Measurements from ENCODE around the gene FIGN. TPM values are rescaled to one million over a fixed set of nuclear protein-coding genes. Genes with fewer than 3 reads are reported as not detected.

FIGN gene
- total RNA-seq, 6 donors from 2014 or later = 0.91 to 4.5 (median 4.1) TPM

- Histone ChIP-seq H3K4me1 (no peaks in the 10 kb centered on the region), H3K27me3 (no peaks in the 10 kb centered on the region), H3K4me3 (no peak overlapping the region), H3K9me3 (no peaks in the 10 kb centered on the region), H3K36me3 (no peaks in the 10 kb centered on the region), H3K27ac (no peak overlapping the region)
- WGBS, 2 donors = 71 to 72% methylated on average over 2 of the region's 2 CpGs
- ATAC-seq (ENCODE audit: low FRiP score in 2 of 2) (peak in 1 of 2 donors; percentile 88), DNase-seq (no peak)
- no peak for TF ChIP-seq CTCF (IDR thresholded peaks at IDR 0.05)
- no peak for TF ChIP-seq POLR2A (IDR thresholded peaks at IDR 0.05)
- TF ChIP-seq POLR2AphosphoS5 (IDR thresholded peaks at IDR 0.05) = no peak
- no peak for TF ChIP-seq EP300 (IDR thresholded peaks at IDR 0.05)
These were observed 39.1 kb upstream of the FIGN start for GRCh38 chr2:163774862-163775261.

GRCh38 chr2:163773276-163773675, 37.5 kb upstream of the FIGN start:
- DNase-seq (no peak), ATAC-seq (ENCODE audit: low FRiP score in 2 of 2) (no peak)
- no peak for TF ChIP-seq POLR2A (IDR thresholded peaks at IDR 0.05)
- no peaks in the 10 kb centered on the region for H3K4me1 ChIP-seq
- no peaks in the 10 kb centered on the region for H3K36me3 ChIP-seq
- no peak overlapping the region for H3K27ac ChIP-seq
- 90 to 92% methylated on average over 3 of the region's 3 CpGs for WGBS, 2 donors
- H3K27me3 ChIP-seq = no peaks in the 10 kb centered on the region
- no peak overlapping the region for H3K4me3 ChIP-seq
- H3K9me3 ChIP-seq = no peaks in the 10 kb centered on the region

- H3K9me3 ChIP-seq = no peaks in the 10 kb centered on the region
- no peaks in the 10 kb centered on the region for H3K27me3 ChIP-seq
- no peak for TF ChIP-seq POLR2A (IDR thresholded peaks at IDR 0.05)
- no peaks in the 10 kb centered on the region for H3K36me3 ChIP-seq
- H3K4me3 ChIP-seq = no peak overlapping the region
- H3K27ac ChIP-seq = no peak overlapping the region
- H3K4me1 ChIP-seq = no peaks in the 10 kb centered on the region
- DNase-seq (no peak), ATAC-seq (ENCODE audit: low FRiP score in 2 of 2) (no peak)
- 82 to 85% methylated on average over 4 of the region's 4 CpGs for WGBS, 2 donors
These were observed 35.8 kb upstream of the FIGN start for GRCh38 chr2:163771596-163771995.

- no peaks in the 10 kb centered on the region for H3K27me3 ChIP-seq
- TF ChIP-seq CTCF (IDR thresholded peaks at IDR 0.05) = no peak
- no peak for TF ChIP-seq POLR2A (IDR thresholded peaks at IDR 0.05)
- TF ChIP-seq EP300 (IDR thresholded peaks at IDR 0.05) = no peak
- no peak for TF ChIP-seq POLR2AphosphoS5 (IDR thresholded peaks at IDR 0.05)
- no peak for ATAC-seq (ENCODE audit: low FRiP score in 2 of 2)
- H3K4me3 ChIP-seq = no peak overlapping the region
- H3K9me3 ChIP-seq = no peaks in the 10 kb centered on the region
- no peaks in the 10 kb centered on the region for H3K36me3 ChIP-seq
- H3K27ac ChIP-seq = no peak overlapping the region
- DNase-seq = no peak
- WGBS, 2 donors = 64 to 68% methylated on average over 7 of the region's 7 CpGs
- H3K4me1 ChIP-seq = no peaks in the 10 kb centered on the region
These were observed 33.3 kb upstream of the FIGN start for GRCh38 chr2:163768881-163769695.

GRCh38 chr2:163767097-163767496, 31.3 kb upstream of the FIGN start:
- H3K4me3 ChIP-seq = no peak overlapping the region
- H3K36me3 ChIP-seq = no peaks in the 10 kb centered on the region
- ATAC-seq (ENCODE audit: low FRiP score in 2 of 2) (no peak), DNase-seq (no peak)
- H3K27ac ChIP-seq = no peak overlapping the region
- no peak for TF ChIP-seq CTCF (IDR thresholded peaks at IDR 0.05)
- no peak for TF ChIP-seq POLR2AphosphoS5 (IDR thresholded peaks at IDR 0.05)
- TF ChIP-seq POLR2A (IDR thresholded peaks at IDR 0.05) = no peak
- TF ChIP-seq EP300 (IDR thresholded peaks at IDR 0.05) = no peak
- no peaks in the 10 kb centered on the region for H3K9me3 ChIP-seq
- 85 to 90% methylated on average over 4 of the region's 4 CpGs for WGBS, 2 donors
- no peaks in the 10 kb centered on the region for H3K4me1 ChIP-seq
- H3K27me3 ChIP-seq = no peaks in the 10 kb centered on the region

- ATAC-seq (ENCODE audit: low FRiP score in 2 of 2) = no peak
- TF ChIP-seq EP300 (IDR thresholded peaks at IDR 0.05) (no peak), POLR2AphosphoS5 (IDR thresholded peaks at IDR 0.05) (no peak), CTCF (IDR thresholded peaks at IDR 0.05) (no peak), POLR2A (IDR thresholded peaks at IDR 0.05) (no peak)
- no peak for DNase-seq
- H3K9me3 ChIP-seq = no peaks in the 10 kb centered on the region
- no peaks in the 10 kb centered on the region for H3K4me1 ChIP-seq
- H3K27me3 ChIP-seq = no peaks in the 10 kb centered on the region
- no peaks in the 10 kb centered on the region for H3K36me3 ChIP-seq
- WGBS, 2 donors = 80 to 90% methylated on average over 3 of the region's 3 CpGs
- no peak overlapping the region for H3K27ac ChIP-seq
- no peak overlapping the region for H3K4me3 ChIP-seq
These were observed 28.8 kb upstream of the FIGN start for GRCh38 chr2:163764566-163764965.

Measured in upper lobe of left lung (tissue), 6 donors.